DND-41 (cell line): ENCODE data around the gene MEF2C.

Experiments
- ATAC-seq: fragments of 200-7000 bp; cut with Tn5 transposase; 3 replicates; pipeline ENCODE4 v1.9.1; 2021; ENCODE audit warnings: low read depth; ENCODE audit not compliant: insufficient read depth
- DNase-seq: peaks from one replicate; pipeline ENCODE4 v3.0.0-alpha.2; 2020
- H2AFZ ChIP-seq: 2 replicates; pipeline ENCODE4 v1.6.0; 2012; ENCODE audit warnings: low read depth, low read length
- H3K27ac ChIP-seq: 2 replicates; pipeline ENCODE4 v1.5.1; 2012; ENCODE audit warnings: low read length, inconsistent platforms
- H3K27me3 ChIP-seq: fragments of 200-600 bp; sonication (generic); 2 replicates; pipeline ENCODE4 v1.6.0; 2012; ENCODE audit warnings: low read length, mild to moderate bottlenecking, inconsistent platforms; ENCODE audit not compliant: insufficient read depth, poor library complexity
- H3K36me3 ChIP-seq: 2 replicates; pipeline ENCODE4 v1.5.1; 2012; ENCODE audit warnings: low read length, inconsistent platforms; ENCODE audit not compliant: insufficient read depth
- H3K4me1 ChIP-seq: 2 replicates; pipeline ENCODE4 v1.5.1; 2012; ENCODE audit warnings: mild to moderate bottlenecking, low read length; ENCODE audit not compliant: insufficient read depth
- H3K4me2 ChIP-seq: 2 replicates; pipeline ENCODE4 v1.6.0; 2012; ENCODE audit warnings: mild to moderate bottlenecking, moderate library complexity, low read length, inconsistent platforms; ENCODE audit not compliant: insufficient read depth
- H3K4me3 ChIP-seq, 2 experiments: fragments of 200-600 bp in 1 of 2; shearing (Covaris generic) in 1 of 2; 2 replicates each; pipeline ENCODE4 v1.5.1; 2012 to 2016; ENCODE audit warnings: inconsistent platforms in 2 of 2, low read length in 2 of 2, mild to moderate bottlenecking in 2 of 2, low read depth in 1 of 2, moderate library complexity in 1 of 2
- H3K79me2 ChIP-seq: 2 replicates; pipeline ENCODE4 v1.6.0; 2012; ENCODE audit warnings: low read length, inconsistent platforms; ENCODE audit not compliant: insufficient read depth
- H3K9ac ChIP-seq: 2 replicates; pipeline ENCODE4 v1.6.0; 2012; ENCODE audit warnings: low read depth, mild to moderate bottlenecking, inconsistent platforms, low read length, moderate library complexity
- H3K9me3 ChIP-seq: 2 replicates; pipeline ENCODE4 v1.5.1; 2012; ENCODE audit warnings: low read length, moderate library complexity, mild to moderate bottlenecking, inconsistent platforms; ENCODE audit not compliant: insufficient read depth, severe bottlenecking
- H4K20me1 ChIP-seq: 2 replicates; pipeline ENCODE4 v1.6.0; 2012; ENCODE audit warnings: low read length; ENCODE audit not compliant: insufficient read depth
- CTCF ChIP-seq: IDR thresholded peaks from 2 replicates; pipeline ENCODE4 v1.5.1; 2012; ENCODE audit warnings: borderline replicate concordance, low read length, moderate library complexity, mild to moderate bottlenecking; ENCODE audit not compliant: poor library complexity, severe bottlenecking; ENCODE audit errors: extremely low read depth
- EZH2 ChIP-seq: IDR thresholded peaks from 3 replicates; pipeline ENCODE4 v1.6.1; 2012; ENCODE audit warnings: borderline replicate concordance, low read depth, mild to moderate bottlenecking, moderate library complexity, low read length, inconsistent platforms; ENCODE audit not compliant: severe bottlenecking

MEF2C gene

GRCh38 chr5:88847420-88847819, 35.6 kb downstream of the MEF2C start:
- no peaks in the 10 kb centered on the region for H3K27me3 ChIP-seq
- no peaks in the 10 kb centered on the region for H4K20me1 ChIP-seq
- H3K9me3 ChIP-seq = no peaks in the 10 kb centered on the region
- H3K27ac ChIP-seq = no peak overlapping the region
- ATAC-seq (no peak), DNase-seq (no peak)
- no peaks in the 10 kb centered on the region for H3K4me1 ChIP-seq
- no peak overlapping the region for H3K4me2 ChIP-seq
- TF ChIP-seq EZH2 (no peak), CTCF (no peak)
- H2AFZ ChIP-seq = no peak overlapping the region
- no peaks in the 10 kb centered on the region for H3K79me2 ChIP-seq
- no peaks in the 10 kb centered on the region for H3K36me3 ChIP-seq
- H3K9ac ChIP-seq = no peak overlapping the region
- H3K4me3 ChIP-seq = no peak overlapping the region

GRCh38 chr5:88846434-88846833, 36.5 kb downstream of the MEF2C start:
- Histone ChIP-seq H3K4me3 (no peak overlapping the region), H3K36me3 (no peaks in the 10 kb centered on the region), H2AFZ (no peak overlapping the region), H3K27me3 (no peaks in the 10 kb centered on the region), H3K9me3 (no peaks in the 10 kb centered on the region), H3K4me1 (no peaks in the 10 kb centered on the region), H3K27ac (no peak overlapping the region), H3K4me2 (no peak overlapping the region), H4K20me1 (no peaks in the 10 kb centered on the region), H3K79me2 (no peaks in the 10 kb centered on the region), H3K9ac (no peak overlapping the region)
- ATAC-seq (no peak), DNase-seq (no peak)
- TF ChIP-seq EZH2 (no peak), CTCF (no peak)

GRCh38 chr5:88845081-88845697, 37.8 kb downstream of the MEF2C start:
- Histone ChIP-seq H3K4me1 (no peaks in the 10 kb centered on the region), H2AFZ (no peak overlapping the region), H3K9ac (no peak overlapping the region), H4K20me1 (no peaks in the 10 kb centered on the region), H3K4me2 (no peak overlapping the region), H3K27me3 (no peaks in the 10 kb centered on the region), H3K4me3 (no peak overlapping the region), H3K9me3 (no peaks in the 10 kb centered on the region), H3K27ac (no peak overlapping the region), H3K79me2 (no peaks in the 10 kb centered on the region), H3K36me3 (no peaks in the 10 kb centered on the region)
- no peak for DNase-seq
- no peak for ATAC-seq
- TF ChIP-seq CTCF = no peak
- TF ChIP-seq EZH2 = no peak
